CD1c-positive myeloid dendritic cell (primary cell): ENCODE measurements around the gene KNDC1.
"Not testable (repeated sequence)": the region's sequence is repeated elsewhere in the genome, so short reads cannot be mapped to it uniquely, and the experiment has no call there.

Source experiments
- DNase-seq: peaks from one replicate; pipeline ENCODE4 v3.0.0-alpha.2; 2016; ENCODE audit errors: extremely low spot score

The KNDC1 gene

DNA sequence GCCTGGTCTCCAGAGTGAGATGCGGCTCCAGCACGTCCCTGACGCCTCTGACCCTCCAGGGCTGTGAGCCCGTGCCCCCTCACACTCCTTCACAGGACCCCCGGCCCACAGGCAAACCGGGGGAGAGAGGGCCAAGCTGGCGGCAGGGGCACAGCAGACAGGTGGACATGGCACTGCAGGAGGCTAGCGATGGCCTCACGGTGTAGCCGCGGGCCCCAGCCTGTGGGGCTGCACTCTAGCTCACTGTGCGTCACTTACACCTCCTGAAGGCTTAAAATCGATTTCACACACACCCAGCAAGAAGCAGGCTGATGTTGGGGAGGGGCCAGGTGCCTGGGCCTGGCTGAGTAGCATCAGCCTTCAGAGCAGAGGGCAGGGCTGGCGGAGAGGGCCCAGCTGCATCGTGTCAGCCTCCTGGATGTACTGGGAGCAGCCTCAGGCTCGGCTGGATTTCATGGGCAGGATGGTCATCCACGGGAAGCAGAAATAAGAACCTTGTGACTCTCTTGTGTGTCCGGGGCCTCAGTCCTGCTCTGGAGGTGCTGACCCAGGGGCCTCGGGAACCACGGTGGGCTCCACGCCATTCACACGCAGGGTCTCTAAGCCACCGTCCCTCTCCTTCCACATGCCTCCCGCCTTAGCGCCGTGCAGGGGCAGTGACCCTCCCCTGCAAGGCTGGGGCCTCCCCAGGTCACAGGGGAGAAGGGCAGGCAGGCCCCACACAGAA, 19.4 kb upstream of the KNDC1 start:
- no peak for DNase-seq

DNA sequence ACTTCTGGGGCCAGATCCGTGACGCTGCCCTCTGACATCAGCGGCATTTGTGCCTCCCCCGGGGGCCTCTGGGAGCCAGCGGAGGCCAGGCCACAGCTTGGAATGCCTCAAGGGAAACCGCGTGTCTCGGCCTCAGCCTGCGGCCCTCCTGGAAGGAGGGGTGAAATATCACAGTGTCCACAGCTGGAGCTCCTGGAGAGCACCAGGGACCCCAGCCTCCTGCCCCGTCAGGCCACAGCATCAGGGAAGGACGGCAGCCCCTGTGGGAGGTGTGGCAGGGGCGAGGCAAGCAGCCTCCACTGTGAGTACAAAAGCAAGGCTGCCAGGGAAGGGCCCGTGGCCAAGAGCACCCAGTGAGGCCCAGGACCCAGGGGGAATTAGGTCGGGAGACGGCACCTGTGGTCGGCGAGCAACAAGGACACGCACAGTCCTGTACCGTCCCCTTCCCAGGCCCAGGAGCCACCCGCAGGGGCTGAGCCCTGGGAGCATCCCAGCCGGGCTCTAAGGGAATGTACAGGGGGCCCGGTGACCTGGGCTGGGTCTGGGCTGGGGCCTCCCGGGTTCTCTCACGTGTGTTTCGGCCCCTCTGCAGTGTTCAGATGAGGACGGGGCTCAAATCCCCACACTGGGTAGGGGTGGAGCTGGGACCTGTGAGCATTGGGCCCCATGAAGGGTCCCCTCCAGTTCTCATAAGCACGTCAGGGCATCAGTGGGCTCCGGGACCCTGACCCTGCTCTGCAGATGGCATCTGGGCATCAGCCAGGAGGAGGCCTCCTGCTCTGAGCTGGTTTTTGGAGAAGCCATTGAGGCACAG, 18.7 kb upstream of the KNDC1 start:
- no peak for DNase-seq

DNA sequence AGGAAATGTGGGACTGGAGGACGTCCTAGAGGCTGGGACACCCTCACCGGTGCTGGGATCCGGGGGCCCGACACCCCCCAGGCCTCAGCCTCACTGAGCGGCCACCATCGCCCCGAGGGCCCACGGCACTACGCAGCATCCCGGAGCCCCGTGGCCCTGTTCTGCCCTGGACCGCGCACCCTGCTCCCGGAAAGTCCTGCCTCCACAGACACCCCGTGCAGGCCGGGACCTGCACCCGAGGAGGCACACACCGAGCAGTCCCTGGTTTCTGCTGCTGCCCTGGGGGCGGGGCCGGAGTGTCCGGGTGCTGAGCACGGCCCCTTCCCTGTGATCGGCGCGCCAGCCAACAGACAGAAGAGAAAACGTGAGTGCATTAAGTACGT, 18.1 kb upstream of the KNDC1 start:
- DNase-seq = no peak

DNA sequence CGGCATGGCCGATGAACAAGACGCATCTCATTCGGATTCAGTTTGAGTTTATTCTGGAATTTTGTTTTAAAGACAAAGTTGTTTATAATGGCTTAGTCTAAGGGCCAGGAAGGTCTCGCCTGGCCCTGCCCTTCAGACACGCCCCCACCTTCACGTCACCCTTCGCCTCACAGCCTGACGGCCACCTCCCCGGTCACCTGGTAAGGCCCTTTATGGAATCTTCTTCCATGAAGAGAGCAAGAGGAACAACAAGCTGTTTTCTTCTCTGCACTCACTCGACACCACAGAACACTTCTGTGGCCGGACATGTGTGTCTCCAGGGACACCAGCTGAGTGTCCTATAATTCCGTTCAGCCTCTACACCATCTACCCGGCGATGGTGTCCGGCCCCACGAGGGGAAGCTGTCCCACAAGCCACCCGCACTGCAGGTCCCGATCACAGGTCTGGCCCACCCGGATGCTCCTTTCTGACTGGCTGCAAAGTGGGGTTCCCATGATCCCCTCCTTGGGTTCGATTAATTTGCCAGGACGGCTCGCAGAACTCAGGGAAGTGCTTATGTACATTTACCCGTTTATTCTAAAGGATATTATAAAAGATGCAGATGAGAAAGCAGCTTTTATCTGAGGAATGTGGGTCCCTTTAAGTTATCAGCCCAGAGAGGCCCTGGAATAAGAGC, 17.4 kb upstream of the KNDC1 start:
- DNase-seq = no peak

DNA sequence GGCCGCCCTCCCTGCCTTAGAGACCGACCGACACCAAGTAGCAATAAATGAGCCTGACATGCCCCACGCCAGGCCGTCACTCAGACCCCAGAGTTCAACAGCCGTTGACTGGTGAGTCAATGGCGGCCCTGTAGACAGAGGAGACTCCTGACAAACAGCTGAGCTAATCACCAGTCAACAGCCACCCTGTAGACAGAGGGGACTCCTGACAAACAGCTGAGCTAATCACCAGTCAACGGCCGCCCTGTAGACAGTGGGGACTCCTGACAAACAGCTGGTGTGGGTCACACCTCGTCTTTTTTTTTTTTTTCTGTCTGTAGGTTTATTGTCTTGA, 16.9 kb upstream of the KNDC1 start:
- no peak for DNase-seq

DNA sequence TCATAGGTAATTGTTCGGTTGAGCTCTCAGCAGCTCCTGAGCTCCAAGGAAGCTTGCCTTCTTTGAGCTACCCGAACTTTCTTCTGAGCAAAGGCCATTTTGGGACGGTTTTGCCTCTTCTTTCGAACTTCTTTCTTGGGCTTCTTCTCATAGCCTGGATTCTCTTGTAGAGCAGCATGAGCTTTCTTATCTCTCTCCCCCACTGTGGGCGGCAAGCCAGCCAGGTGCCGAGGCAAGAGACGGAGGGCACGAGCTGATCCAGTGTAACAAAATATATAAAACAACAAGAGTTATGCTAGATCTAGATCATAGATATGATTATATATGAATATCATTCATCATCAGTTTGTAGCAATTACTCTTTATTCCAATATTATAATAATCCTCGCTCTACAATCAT, 16.5 kb upstream of the KNDC1 start:
- no peak for DNase-seq

DNA sequence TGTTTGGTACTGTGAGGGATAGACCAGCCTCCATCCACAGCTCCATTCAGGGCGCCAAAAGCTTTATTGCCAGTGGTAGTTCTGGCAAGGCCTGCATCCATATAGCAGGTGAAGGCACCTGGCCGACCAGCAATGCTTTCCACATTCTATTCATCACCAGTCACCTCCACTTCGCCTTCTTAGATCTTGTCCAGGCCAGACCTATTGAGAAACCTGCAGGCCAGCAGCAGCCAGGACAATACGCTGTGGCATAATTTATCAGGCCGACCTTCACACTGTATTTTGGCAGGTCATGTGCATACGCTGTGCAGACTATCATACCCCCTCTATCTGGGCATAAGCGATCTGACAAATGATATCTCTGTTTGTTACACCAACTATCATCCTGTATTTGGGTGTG, 15.2 kb upstream of the KNDC1 start:
- no peak for DNase-seq

DNA sequence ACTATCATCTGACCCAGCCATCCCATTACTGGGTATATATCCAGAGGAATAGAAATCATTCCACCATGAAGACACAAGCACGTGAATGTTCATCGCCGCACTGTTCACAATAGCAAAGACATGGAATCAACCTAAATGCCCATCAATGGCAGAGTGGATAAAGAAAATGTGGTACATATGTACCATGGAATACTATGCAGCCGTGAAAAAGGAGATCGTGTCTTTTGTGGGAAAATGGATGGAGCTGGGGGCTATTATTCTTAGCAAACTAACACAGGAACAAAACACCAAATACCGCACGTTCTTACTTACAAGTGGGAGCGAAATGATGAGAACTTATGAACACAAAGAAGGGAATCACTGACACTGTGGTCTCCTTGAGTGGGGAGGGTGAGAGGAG, 9.8 kb upstream of the KNDC1 start:
- DNase-seq = no peak

DNA sequence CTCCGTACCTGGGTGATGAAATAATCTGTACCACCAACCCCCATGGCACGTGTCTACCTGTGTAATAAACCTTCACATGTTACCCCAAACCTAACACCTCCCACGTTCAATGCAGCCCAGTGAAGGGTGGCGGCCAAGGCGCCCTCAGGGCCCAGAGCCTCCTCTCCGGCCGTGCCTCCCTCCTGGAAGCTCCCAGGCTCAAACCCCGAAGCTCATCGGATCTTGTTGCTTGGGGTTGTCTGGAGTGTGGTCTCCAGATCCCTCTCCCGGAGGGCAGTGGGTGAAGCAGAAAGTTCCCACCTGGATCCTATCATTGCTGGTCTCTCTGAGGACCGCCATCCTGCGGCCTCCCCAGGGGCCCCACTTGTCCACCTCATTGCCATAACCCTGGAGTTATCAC, 9.4 kb upstream of the KNDC1 start:
- DNase-seq = no peak

DNA sequence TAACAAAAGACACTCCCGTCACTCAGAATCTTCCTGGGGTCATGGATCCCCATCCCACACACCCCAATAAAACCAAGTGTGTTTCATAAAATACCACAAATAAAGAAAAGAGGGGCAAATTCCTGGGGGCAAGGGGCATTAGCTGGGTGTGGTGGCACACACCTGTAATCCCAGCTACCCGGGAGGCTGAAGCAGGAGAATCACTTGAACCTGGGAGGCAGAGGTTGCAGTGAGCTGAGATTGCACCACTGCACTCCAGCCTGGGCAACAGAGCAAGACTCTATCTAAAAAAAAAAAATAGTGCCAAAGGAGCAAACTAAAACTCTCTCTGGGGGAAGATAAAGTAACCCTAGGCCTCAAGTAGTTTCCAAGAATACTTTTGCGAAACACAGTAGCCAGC, 8.9 kb upstream of the KNDC1 start:
- not testable (repeated sequence) for DNase-seq

DNA sequence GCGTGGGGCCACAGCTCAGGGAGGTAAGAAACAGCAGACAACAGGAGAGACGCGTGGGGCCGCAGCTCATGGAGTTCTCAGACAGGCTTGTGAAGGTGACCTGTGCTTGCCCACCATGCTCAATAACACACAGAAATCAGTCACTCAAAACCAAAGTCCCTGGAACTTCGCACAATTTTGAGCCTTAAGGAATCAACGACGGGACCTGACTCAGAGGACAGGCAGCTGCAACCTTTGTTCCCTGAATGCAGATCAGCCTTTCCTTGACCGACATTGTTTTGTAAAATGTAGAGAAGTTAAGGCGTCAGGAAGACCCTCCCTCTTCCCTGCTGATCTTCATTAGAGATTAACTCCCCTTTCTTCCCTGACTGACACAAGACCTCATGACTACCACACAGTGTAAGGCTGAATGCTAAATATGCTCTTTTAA, 8.5 kb upstream of the KNDC1 start:
- DNase-seq = no peak

DNA sequence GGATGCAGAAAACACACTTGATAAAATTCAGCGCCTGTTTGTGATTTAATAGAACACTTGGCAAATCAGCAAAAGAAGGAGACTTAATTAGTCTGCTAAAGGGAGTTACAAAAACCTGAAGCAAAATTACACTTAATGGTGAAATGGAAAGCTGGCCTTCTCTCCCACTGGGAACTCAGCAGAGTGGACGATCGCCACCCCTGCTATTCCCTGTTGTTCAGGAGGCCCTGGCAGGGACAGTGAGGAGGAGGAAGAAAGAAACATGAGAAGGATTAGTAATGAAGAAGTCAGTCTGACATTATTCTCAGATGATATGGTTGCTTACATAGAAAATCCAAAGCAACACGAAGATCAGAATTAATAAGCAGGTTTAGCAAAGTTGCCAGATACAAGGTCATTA, 5.6 kb upstream of the KNDC1 start:
- no peak for DNase-seq

DNA sequence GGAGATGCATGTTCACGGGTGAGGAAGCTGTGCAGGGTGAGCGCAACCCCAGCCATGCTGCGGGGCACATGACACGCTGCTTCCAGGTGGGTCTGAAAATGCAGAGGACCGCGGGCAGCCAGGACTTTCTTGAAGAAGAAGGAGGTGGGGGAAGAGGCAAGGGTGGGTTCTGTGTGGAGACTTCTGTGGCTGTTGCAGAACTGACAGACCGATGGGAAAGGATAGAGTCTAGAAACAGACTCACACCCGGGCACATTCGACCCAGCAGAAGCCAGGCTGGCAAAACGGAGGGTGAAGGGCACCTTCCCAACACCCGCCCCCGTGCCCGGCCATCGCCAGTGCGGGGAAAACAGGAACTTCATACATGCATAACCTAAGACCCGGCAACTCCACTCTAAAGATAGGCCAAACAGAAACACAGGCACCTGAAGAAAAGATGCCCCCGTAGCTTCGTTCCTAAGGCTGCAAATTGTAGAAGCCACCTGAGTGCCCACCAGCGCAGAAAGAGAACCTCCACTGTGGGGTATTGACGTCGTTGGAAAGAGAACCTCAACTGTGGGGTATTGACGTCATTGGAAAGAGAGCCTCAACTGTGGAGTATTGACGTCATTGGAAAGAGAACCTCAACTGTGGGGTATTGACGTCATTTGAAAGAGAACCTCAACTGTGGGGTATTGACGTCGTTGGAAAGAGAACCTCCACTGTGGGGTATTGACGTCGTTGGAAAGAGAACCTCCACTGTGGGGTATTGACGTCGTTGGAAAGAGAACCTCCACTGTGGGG, 4.8 kb upstream of the KNDC1 start:
- DNase-seq = no peak

DNA sequence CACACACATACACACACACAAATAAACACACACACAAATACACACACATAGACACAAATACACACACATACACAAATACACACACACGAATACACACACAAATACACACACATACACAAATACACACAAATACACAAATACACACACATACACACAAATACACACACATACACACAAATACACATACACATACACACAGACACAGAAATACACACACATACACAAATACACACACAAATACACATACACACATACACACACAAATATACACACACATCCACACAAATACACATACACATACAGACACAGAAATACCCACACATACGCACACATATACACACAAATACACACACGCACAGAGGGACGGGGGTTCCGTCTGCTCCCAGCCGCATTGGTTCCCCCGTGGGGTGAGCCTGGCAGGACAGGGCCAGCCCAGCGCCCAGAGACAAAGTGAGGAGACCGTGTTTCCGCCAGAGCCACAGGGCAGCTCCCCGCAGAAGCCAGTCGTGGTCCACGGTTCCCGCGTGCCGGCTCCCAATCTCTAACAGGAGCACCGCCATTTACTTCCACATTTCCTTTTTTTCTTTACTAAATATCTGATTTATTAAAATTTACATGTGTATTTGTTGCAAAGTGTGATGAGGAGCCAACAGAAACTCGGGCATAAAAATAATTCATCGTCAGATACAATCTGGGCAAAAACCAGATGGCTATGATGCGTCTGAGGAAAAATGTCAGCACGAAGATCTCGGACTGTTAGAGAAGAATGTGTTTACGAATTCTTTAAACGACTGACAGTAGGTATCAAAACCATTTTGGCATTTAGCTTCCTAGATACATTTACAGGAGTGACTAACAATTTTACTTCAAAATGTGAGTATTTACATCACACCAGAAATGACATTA, 3.1 kb upstream of the KNDC1 start:
- DNase-seq = no peak

DNA sequence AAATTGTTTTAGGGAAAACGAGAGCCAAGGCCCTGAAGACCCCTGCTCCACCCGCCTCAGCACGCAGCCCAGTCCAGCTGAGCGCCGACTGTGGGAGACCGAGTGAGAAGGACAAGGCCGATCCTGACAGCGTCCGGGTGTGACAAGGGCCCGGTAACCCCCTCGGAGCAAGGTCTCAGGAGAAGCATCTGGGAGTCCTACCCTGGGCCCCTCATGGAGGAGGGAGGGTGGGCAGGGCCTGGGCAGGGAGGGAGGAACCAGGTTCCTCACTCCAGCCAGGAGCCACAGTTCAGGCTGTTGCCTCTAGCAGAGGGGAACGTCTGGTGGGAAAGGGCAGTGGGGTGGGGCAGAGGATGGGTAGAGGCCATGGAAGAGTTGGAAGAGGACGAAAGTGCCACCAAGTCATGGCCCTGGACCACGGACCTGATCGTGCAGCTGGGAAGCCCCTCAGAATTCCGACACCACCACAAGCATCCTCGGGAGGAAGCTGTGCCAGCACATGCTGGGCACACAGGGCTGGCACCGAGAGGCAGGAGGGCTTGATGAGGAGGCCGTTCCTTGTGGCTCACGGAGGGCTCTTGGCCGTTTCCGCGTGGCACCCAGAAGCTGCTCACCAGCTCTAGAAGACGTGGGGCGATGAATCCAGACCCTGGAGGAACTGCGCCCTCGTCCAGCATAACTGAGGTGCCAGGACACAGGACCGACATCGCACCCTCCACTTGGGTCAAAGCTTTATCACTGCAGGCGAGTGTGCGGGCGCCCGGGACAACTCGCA, 2.2 kb upstream of the KNDC1 start:
- no peak for DNase-seq

DNA sequence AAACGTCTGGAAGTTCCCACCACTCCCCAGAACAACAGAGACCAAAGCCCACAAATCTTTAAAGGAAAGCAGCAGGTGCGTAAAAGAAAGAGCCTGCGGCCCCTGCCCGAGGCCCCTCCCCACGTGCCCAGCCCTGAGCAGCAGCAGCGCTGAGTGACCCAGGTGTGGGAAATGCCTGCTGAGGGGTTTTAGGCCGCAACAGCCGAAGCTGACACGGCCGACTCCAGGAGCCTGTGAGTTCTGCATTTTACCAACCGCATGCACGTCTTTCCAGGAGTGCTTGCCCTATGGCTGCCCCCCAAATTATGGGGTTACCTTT, 1.6 kb upstream of the KNDC1 start:
- no peak for DNase-seq

DNA sequence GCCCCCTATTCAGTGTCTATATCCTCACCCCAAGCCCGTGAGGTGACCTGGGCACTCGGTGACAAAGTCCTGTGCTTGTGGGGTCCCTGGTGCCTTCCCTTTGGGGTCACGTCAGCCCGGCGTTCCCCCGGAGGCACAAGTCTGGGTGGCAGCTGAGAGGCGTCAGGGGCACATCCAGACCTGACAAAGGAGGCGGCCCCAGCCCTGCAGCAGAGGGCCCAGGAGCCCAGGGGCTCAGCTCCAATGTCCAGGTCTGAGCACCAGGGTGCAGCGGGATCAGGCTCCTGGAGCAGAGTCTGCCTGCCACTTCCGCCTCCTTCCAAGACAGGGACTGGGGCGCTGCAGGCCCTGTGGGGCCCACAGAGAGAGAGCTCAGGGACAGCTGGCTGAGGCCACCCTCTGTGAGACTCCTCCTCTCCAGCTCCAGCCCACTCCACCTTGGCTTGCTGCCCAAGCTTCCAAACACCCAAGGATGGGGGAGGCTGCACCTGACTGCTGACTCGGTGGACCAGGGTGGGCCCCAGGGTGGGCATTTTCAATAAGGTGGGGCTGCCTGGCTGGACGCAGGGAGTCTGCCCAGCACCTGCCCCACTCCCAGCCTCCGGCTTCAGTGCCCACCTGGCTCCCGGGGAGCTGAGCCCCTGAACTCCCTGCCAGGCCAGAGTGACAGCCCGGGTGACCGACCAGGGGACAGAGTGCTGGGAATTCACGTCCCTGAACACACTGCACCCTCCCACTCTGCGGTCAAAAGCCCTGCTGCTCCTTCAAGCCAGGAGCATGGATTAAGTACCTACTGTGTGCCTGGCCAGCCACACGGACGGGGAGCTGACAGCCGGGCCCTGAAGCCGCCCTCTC, 1.0 kb upstream of the KNDC1 start:
- no peak for DNase-seq

DNA sequence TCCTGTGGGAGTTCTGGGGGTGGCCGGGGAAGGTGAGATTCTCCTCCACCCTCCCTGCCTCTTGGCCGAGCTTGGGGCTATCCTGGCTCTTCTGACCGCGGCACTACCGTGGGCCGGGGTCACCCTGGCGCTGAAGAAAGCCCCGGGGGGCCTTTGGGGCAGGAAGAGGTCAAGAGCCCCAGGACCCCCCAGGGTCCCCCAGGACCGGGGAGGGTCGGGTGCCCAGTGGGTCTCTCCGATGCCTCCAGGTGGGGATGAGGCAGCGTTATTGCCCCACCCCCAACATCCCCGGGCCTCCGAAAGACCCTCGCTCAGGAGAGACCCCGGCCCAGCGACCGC, 439 bp upstream of the KNDC1 start:
- DNase-seq = no peak

DNA sequence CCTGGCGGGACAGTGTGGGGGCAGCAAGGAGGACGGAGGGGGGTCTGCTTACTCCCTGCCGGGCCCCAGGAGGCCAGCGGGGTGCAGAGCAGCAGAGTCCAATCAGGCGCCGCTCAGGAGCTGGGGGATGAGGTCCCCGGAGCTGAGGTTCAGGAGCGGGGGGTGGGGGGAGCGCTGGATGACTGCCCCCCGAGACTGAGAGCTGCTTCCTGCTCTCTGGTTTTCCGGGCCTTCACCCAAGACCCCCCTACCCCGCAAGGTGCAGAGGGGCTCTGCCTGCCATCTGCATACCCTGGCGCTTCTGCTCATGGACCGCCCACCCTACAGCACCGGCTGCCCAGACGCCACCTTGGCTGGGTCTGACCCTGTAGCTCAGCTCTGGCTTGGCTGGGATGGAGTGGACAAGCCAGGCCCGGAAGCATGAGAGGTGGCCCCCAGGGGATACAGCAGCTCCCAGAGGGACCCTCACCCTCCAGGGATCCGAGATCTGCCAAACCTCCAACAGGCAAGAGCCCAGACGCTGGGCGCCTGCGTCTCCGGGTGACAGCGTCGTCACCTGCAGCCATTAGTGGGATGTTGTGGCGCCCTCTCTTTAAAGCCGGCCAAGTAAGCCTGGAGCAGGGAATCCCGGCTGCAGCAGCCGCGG, 930 bp downstream of the KNDC1 start:
- DNase-seq = no peak
